Neural cell (in vitro differentiated cells): ENCODE measurements around the gene ACVR1.

Experiments
- CTCF ChIP-seq: fragments of 450-650 bp; IDR thresholded peaks from 2 replicates; pipeline ENCODE4 v1.5.1; 2014; ENCODE audit warnings: antibody characterized with exemption, mild to moderate bottlenecking, moderate library complexity; ENCODE audit not compliant: poor library complexity, severe bottlenecking
- EP300 ChIP-seq: fragments of 450-650 bp; conservative IDR thresholded peaks from 2 replicates; pipeline ENCODE4 v1.6.1; 2014; ENCODE audit warnings: antibody characterized with exemption, mild to moderate bottlenecking, moderate library complexity; ENCODE audit not compliant: poor library complexity, severe bottlenecking
- EZH2 ChIP-seq: fragments of 200-600, 300-800 bp; shearing (Covaris generic), sonication (generic); IDR thresholded peaks from 2 replicates; pipeline ENCODE4 v1.6.1; 2014; ENCODE audit warnings: antibody characterized with exemption, low read length, borderline replicate concordance, mild to moderate bottlenecking; ENCODE audit not compliant: insufficient read depth, poor library complexity, severe bottlenecking
- POLR2AphosphoS5 ChIP-seq: IDR thresholded peaks from 2 replicates; pipeline ENCODE4 v1.6.1; 2012
- RAD21 ChIP-seq: fragments of 450-650 bp; conservative IDR thresholded peaks from 2 replicates; pipeline ENCODE4 v1.6.1; 2014; ENCODE audit warnings: antibody characterized with exemption, mild to moderate bottlenecking, moderate library complexity
- REST ChIP-seq: IDR thresholded peaks from 2 replicates; pipeline ENCODE4 v1.6.1; 2012; ENCODE audit warnings: borderline replicate concordance
- SMC3 ChIP-seq: fragments of 450-650 bp; conservative IDR thresholded peaks from 2 replicates; pipeline ENCODE4 v1.6.1; 2014; ENCODE audit warnings: antibody characterized with exemption, mild to moderate bottlenecking, moderate library complexity; ENCODE audit not compliant: poor library complexity

- no peak for TF ChIP-seq SMC3
- TF ChIP-seq CTCF: no peak
- TF ChIP-seq POLR2AphosphoS5: no peak
- TF ChIP-seq EP300: no peak
- TF ChIP-seq EZH2: no peak
- TF ChIP-seq RAD21: no peak
- TF ChIP-seq REST: no peak
Measured at GRCh38 chr2:157831573-157832315, 44.4 kb downstream of the ACVR1 start.
